ENCODE results near the gene PPP1R1C. TPM values are rescaled to one million over a fixed set of nuclear protein-coding genes. Genes with fewer than 3 reads are reported as not detected.

PPP1R1C gene
- total RNA-seq, 1 donor from 2014 or later = not detected

GRCh38 chr2:182080493-182080892 is 94.8 kb downstream of the PPP1R1C start:
- no peaks in the 10 kb centered on the region for H3K36me3 Mint-ChIP-seq (ENCODE audit: low read depth)
- H3K4me3 Mint-ChIP-seq (ENCODE audit: low read depth) = no peak overlapping the region
- no peak for DNase-seq (ENCODE audit: low spot score)
- no peaks in the 10 kb centered on the region for H3K9me3 Mint-ChIP-seq
- intact Hi-C loops (cut with micrococcal nuclease) = no loop called here
- no peaks in the 10 kb centered on the region for H3K27me3 Mint-ChIP-seq (ENCODE audit: low read depth)
- H3K27ac Mint-ChIP-seq = no peak overlapping the region
- H3K4me1 Mint-ChIP-seq (ENCODE audit: low read depth) = no peaks in the 10 kb centered on the region

GRCh38 chr2:182081602-182082260 is 96.1 kb downstream of the PPP1R1C start:
- Mint-ChIP-seq H3K36me3 (ENCODE audit: low read depth) (no peaks in the 10 kb centered on the region), H3K27me3 (ENCODE audit: low read depth) (no peaks in the 10 kb centered on the region), H3K27ac (no peak overlapping the region), H3K4me1 (ENCODE audit: low read depth) (no peaks in the 10 kb centered on the region), H3K9me3 (no peaks in the 10 kb centered on the region), H3K4me3 (ENCODE audit: low read depth) (no peak overlapping the region)
- intact Hi-C loops (cut with micrococcal nuclease) = no loop called here
- no peak for DNase-seq (ENCODE audit: low spot score)

- DNase-seq (ENCODE audit: low spot score) = no peak
- H3K4me1 Mint-ChIP-seq (ENCODE audit: low read depth) = no peaks in the 10 kb centered on the region
- no peaks in the 10 kb centered on the region for H3K9me3 Mint-ChIP-seq
- peaks cover 1% of the 10 kb centered on the region for H3K27me3 Mint-ChIP-seq (ENCODE audit: low read depth)
- intact Hi-C loops (cut with micrococcal nuclease) = no loop called here
- no peak overlapping the region for H3K4me3 Mint-ChIP-seq (ENCODE audit: low read depth)
- no peaks in the 10 kb centered on the region for H3K36me3 Mint-ChIP-seq (ENCODE audit: low read depth)
- H3K27ac Mint-ChIP-seq = no peak overlapping the region
Measured at GRCh38 chr2:182088681-182089320, 103.1 kb downstream of the PPP1R1C start.

DNA sequence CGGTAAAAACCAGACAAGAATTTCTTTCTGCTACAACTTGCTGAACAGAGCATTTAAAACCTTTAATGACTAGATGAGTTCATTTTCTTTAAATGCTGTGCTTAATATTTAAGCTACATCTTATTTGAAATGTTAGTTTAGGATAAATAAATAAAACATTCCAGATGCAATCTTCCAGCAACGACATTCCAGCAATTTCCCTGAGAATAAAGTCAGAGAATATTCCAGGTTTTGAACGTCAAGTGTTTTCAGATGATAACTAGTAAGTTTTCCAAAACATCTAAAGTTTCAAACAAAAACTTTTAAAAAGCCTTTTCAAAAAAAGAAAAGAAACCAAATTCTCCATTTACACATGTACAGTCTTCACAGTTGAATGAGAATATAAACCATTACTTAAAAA is 104.8 kb downstream of the PPP1R1C start:
- no peaks in the 10 kb centered on the region for H3K4me1 Mint-ChIP-seq (ENCODE audit: low read depth)
- H3K27ac Mint-ChIP-seq = no peak overlapping the region
- H3K27me3 Mint-ChIP-seq (ENCODE audit: low read depth) = peaks cover 1% of the 10 kb centered on the region
- H3K9me3 Mint-ChIP-seq = no peaks in the 10 kb centered on the region
- no peak overlapping the region for H3K4me3 Mint-ChIP-seq (ENCODE audit: low read depth)
- H3K36me3 Mint-ChIP-seq (ENCODE audit: low read depth) = no peaks in the 10 kb centered on the region
- intact Hi-C loops (cut with micrococcal nuclease) = no loop called here
- no peak for DNase-seq (ENCODE audit: low spot score)

DNA sequence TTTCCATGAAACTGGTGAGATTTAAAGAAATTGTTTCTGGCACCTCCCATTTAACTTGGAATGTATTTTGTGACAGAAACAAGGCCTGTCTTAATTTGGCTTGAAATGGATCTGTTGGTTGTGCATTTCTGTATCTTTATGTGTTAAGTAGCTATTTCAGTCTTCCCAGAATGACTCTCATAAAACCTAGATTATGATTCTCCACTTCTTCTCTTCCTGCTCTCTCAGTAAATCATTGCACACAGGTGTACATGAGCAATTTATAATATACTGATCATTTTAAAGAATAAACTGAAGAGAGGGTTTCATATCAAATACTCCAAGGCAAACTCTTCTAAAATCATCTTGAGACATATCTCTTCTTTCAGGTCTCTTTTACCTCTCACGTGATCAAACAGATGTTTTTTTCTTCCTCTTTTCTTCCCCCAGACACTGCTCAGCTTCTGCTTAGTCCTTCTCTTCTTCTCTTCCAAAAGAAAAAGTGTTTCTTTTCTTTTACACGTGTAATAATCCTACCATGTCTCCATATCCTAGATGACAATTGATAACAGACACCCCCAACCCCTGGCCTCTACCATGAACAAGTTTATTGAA is 112.0 kb downstream of the PPP1R1C start:
- H3K9me3 Mint-ChIP-seq = no peaks in the 10 kb centered on the region
- H3K27me3 Mint-ChIP-seq (ENCODE audit: low read depth) = peaks cover 1% of the 10 kb centered on the region
- no peak overlapping the region for H3K27ac Mint-ChIP-seq
- DNase-seq (ENCODE audit: low spot score) = no peak
- H3K4me1 Mint-ChIP-seq (ENCODE audit: low read depth) = no peaks in the 10 kb centered on the region
- H3K36me3 Mint-ChIP-seq (ENCODE audit: low read depth) = no peaks in the 10 kb centered on the region
- H3K4me3 Mint-ChIP-seq (ENCODE audit: low read depth) = no peak overlapping the region
- intact Hi-C loops (cut with micrococcal nuclease) = no loop called here

GRCh38 chr2:182098648-182099047 is 113.0 kb downstream of the PPP1R1C start:
- intact Hi-C loops (cut with micrococcal nuclease) = no loop called here
- H3K27me3 Mint-ChIP-seq (ENCODE audit: low read depth) = peaks cover 1% of the 10 kb centered on the region
- H3K27ac Mint-ChIP-seq = no peak overlapping the region
- no peak for DNase-seq (ENCODE audit: low spot score)
- no peaks in the 10 kb centered on the region for H3K4me1 Mint-ChIP-seq (ENCODE audit: low read depth)
- no peaks in the 10 kb centered on the region for H3K36me3 Mint-ChIP-seq (ENCODE audit: low read depth)
- no peak overlapping the region for H3K4me3 Mint-ChIP-seq (ENCODE audit: low read depth)
- no peaks in the 10 kb centered on the region for H3K9me3 Mint-ChIP-seq

GRCh38 chr2:182101263-182101662 is 115.6 kb downstream of the PPP1R1C start:
- Mint-ChIP-seq H3K27me3 (ENCODE audit: low read depth) (peaks cover 1% of the 10 kb centered on the region), H3K4me1 (ENCODE audit: low read depth) (no peaks in the 10 kb centered on the region), H3K4me3 (ENCODE audit: low read depth) (no peak overlapping the region), H3K27ac (no peak overlapping the region), H3K9me3 (no peaks in the 10 kb centered on the region), H3K36me3 (ENCODE audit: low read depth) (no peaks in the 10 kb centered on the region)
- intact Hi-C loops (cut with micrococcal nuclease) = no loop called here
- no peak for DNase-seq (ENCODE audit: low spot score)

- Mint-ChIP-seq H3K36me3 (ENCODE audit: low read depth) (no peaks in the 10 kb centered on the region), H3K4me3 (ENCODE audit: low read depth) (no peak overlapping the region), H3K27me3 (ENCODE audit: low read depth) (no peaks in the 10 kb centered on the region), H3K27ac (no peak overlapping the region), H3K4me1 (ENCODE audit: low read depth) (no peaks in the 10 kb centered on the region), H3K9me3 (no peaks in the 10 kb centered on the region)
- no peak for DNase-seq (ENCODE audit: low spot score)
- intact Hi-C loops (cut with micrococcal nuclease) = no loop called here
Measured at GRCh38 chr2:182103526-182103925, 117.9 kb downstream of the PPP1R1C start.

DNA sequence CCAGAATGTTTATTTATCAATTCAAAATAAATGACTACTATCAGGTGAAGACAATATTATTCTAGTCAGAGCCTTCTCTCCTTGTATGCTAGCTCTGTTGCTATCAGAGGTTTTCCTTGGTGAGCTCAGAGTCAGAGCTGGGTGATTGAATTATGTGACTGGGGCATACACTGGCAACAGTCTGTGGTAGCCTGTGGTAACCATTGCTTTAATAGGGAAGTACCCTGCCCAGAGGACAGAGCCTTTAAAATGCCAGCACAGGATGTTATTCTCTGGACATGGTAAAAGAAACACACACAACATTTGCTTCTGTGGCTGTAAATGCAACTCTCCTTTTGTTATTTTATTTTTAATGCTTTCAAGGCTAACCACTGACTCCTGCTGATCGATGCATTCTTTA is 124.7 kb downstream of the PPP1R1C start:
- Mint-ChIP-seq H3K27ac (no peak overlapping the region), H3K36me3 (ENCODE audit: low read depth) (no peaks in the 10 kb centered on the region), H3K9me3 (no peaks in the 10 kb centered on the region), H3K4me1 (ENCODE audit: low read depth) (no peaks in the 10 kb centered on the region), H3K4me3 (ENCODE audit: low read depth) (no peak overlapping the region), H3K27me3 (ENCODE audit: low read depth) (no peaks in the 10 kb centered on the region)
- DNase-seq (ENCODE audit: low spot score) = no peak
- intact Hi-C loops (cut with micrococcal nuclease) = no loop called here

DNA sequence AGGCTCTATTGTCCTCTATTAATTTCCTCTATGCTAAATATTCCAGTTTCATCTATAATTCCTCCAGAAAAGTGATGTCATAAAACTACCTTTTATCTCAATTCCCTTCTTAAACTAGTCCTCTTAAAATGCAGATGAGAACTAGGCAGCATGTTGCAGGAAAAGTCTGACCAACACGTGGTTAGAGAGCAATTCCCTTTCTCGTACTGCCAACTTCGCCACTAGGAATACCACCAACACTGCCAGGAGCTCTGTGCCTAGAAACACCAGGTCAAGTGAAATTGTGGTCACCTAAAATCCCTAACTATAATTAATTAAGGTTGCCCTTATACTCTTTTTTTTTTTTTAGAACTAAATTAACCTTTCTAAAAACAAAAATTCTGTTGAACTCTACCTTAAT is 127.7 kb downstream of the PPP1R1C start:
- no peaks in the 10 kb centered on the region for H3K9me3 Mint-ChIP-seq
- intact Hi-C loops (cut with micrococcal nuclease) = no loop called here

GRCh38 chr2:182115258-182115657 is 129.6 kb downstream of the PPP1R1C start:
- H3K36me3 Mint-ChIP-seq (ENCODE audit: low read depth) = no peaks in the 10 kb centered on the region
- no peaks in the 10 kb centered on the region for H3K4me1 Mint-ChIP-seq (ENCODE audit: low read depth)
- no peak overlapping the region for H3K27ac Mint-ChIP-seq
- no peaks in the 10 kb centered on the region for H3K9me3 Mint-ChIP-seq
- no peak for DNase-seq (ENCODE audit: low spot score)
- intact Hi-C loops (cut with micrococcal nuclease) = no loop called here
- H3K4me3 Mint-ChIP-seq (ENCODE audit: low read depth) = no peak overlapping the region
- H3K27me3 Mint-ChIP-seq (ENCODE audit: low read depth) = no peaks in the 10 kb centered on the region

More for the DNA sequence above, 127.7 kb downstream of the PPP1R1C start:
- no peaks in the 10 kb centered on the region for H3K27me3 Mint-ChIP-seq (ENCODE audit: low read depth)
- no peaks in the 10 kb centered on the region for H3K4me1 Mint-ChIP-seq (ENCODE audit: low read depth)
- H3K27ac Mint-ChIP-seq = no peak overlapping the region
- H3K36me3 Mint-ChIP-seq (ENCODE audit: low read depth) = no peaks in the 10 kb centered on the region
- no peak overlapping the region for H3K4me3 Mint-ChIP-seq (ENCODE audit: low read depth)
- DNase-seq (ENCODE audit: low spot score) = no peak

- DNase-seq (ENCODE audit: low spot score) = no peak
- Mint-ChIP-seq H3K4me3 (ENCODE audit: low read depth) (no peak overlapping the region), H3K27ac (no peak overlapping the region), H3K4me1 (ENCODE audit: low read depth) (no peaks in the 10 kb centered on the region), H3K36me3 (ENCODE audit: low read depth) (no peaks in the 10 kb centered on the region), H3K9me3 (no peaks in the 10 kb centered on the region), H3K27me3 (ENCODE audit: low read depth) (no peaks in the 10 kb centered on the region)
- intact Hi-C loops (cut with micrococcal nuclease) = no loop called here
Measured at GRCh38 chr2:182116774-182117173, 131.1 kb downstream of the PPP1R1C start.

DNA sequence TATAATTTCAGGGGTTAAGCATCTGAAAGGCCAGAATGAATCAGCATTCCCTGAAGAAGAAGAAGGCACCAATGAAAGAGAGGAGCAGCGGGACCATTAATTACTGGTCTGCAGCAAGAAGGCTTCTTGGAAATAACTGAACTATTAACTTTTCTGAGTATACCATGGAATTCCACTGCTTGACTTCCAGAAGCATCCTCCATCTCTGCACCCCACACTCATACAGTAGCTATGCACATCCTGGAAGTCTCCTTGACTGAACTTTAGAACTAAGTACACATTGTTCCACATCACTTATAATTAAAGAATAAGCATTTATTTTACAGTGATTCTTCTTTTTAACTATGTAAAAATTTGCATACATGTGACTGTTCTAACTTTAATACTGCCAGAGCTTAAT is 131.5 kb downstream of the PPP1R1C start:
- H3K27ac Mint-ChIP-seq = no peak overlapping the region
- no peak for DNase-seq (ENCODE audit: low spot score)
- no peaks in the 10 kb centered on the region for H3K4me1 Mint-ChIP-seq (ENCODE audit: low read depth)
- intact Hi-C loops (cut with micrococcal nuclease) = no loop called here
- no peaks in the 10 kb centered on the region for H3K27me3 Mint-ChIP-seq (ENCODE audit: low read depth)
- H3K36me3 Mint-ChIP-seq (ENCODE audit: low read depth) = no peaks in the 10 kb centered on the region
- H3K4me3 Mint-ChIP-seq (ENCODE audit: low read depth) = no peak overlapping the region
- no peaks in the 10 kb centered on the region for H3K9me3 Mint-ChIP-seq
